Measurements from ENCODE around the gene ZFP36. TPM values are rescaled to one million over a fixed set of nuclear protein-coding genes. Genes with fewer than 3 reads are reported as not detected.
A peak's percentile ranks its signal among the peaks of the same experiment; 100 is the strongest.
"Not testable (repeated sequence)": the region's sequence is repeated elsewhere in the genome, so short reads cannot be mapped to it uniquely, and the experiment has no call there.

ZFP36 gene
- polyA plus RNA-seq, 2 donors, result 249 to 382 TPM

DNA sequence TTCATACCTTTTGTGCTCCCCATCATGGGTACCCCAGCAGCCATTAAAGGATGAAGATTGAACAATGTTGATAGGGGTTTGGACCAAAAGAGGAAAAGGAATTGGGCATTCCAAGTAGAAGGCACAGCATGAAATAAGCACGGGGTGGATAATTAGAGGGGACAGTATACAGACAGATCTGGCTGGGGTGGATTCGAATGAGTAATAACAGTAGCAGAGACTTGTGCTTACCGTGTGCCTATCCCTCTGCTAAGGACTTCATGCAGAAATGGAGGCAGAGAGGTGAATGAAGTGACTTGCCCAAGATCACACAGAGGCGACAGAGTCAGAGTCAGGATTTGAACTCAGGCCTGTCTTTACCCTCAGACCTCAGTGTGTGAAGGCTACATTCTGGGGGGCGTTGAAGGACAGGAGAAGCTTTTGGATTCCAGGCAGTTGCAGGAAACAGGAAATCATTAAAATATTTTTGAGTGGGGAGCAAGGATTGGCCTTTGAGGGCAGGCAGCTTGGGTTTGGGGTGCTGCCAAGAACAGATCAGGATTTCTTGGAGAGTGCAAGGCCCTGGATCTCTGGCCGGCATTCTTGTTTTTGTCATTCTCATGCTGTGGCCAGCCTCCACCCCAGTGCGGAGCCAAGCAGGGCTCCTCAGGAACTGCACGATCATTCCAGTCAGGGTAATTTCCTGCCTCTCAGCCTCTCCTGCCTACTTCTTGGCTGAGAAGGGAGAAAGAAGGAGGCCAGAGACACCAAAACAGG, 34.4 kb upstream of the ZFP36 start:
- WGBS, 2 donors, result 49 to 56% methylated on average over 8 of the region's 8 CpGs
- Histone ChIP-seq H3K27me3 (ENCODE audit: control insufficient read depth in 1 of 2, insufficient read depth in 2 of 2, low read length in 2 of 2) (no peaks in the 10 kb centered on the region), H3K9me3 (ENCODE audit: control insufficient read depth in 2 of 2, insufficient read depth in 1 of 2, low read depth in 1 of 2, low read length in 1 of 2) (no peaks in the 10 kb centered on the region), H3K4me3 (ENCODE audit: low read depth in 1 of 2, low read length in 2 of 2) (no peak overlapping the region), H3K4me1 (ENCODE audit: control insufficient read depth in 2 of 2, insufficient read depth in 2 of 2, low read length in 1 of 2) (peaks cover 0 to 6% of the 10 kb centered on the region in 2 donors), H3K36me3 (ENCODE audit: control insufficient read depth in 2 of 2, insufficient read depth in 2 of 2, low read length in 1 of 2) (peaks cover 14 to 40% of the 10 kb centered on the region in 2 donors), H3K27ac (ENCODE audit: low read depth in 2 of 2, low read length in 1 of 2) (peak overlapping the region; percentile 87 to 93)

DNA sequence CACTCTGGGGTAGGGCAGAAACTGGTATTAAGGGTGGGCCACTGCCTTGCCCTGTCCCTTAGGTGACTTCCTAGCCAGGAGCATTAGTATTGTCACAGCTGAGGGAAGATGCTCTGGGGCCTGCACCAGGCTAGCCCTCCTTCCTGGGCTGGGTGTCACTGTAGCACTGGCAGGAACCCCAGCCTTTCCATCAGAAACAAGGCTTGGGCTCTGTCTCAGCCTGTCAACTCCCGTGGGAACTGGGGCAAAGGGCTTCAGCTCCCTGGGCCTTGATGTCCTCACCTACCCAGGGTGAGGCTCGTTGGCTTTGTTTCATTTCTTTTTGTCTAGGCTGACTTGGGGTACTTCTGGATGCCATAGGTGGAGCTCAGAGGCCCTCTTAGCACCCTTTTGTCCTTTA, 33.7 kb upstream of the ZFP36 start:
- no peaks in the 10 kb centered on the region for H3K27me3 ChIP-seq (ENCODE audit: control insufficient read depth in 1 of 2, insufficient read depth in 2 of 2, low read length in 2 of 2)
- H3K27ac ChIP-seq (ENCODE audit: low read depth in 2 of 2, low read length in 1 of 2), result peak overlapping the region; percentile 87 to 93
- no peaks in the 10 kb centered on the region for H3K9me3 ChIP-seq (ENCODE audit: control insufficient read depth in 2 of 2, insufficient read depth in 1 of 2, low read depth in 1 of 2, low read length in 1 of 2)
- H3K4me3 ChIP-seq (ENCODE audit: low read depth in 1 of 2, low read length in 2 of 2), result no peak overlapping the region
- 46 to 53% methylated on average over 2 of the region's 2 CpGs for WGBS, 2 donors
- peaks cover 0 to 6% of the 10 kb centered on the region in 2 donors for H3K4me1 ChIP-seq (ENCODE audit: control insufficient read depth in 2 of 2, insufficient read depth in 2 of 2, low read length in 1 of 2)
- peaks cover 18 to 47% of the 10 kb centered on the region in 2 donors for H3K36me3 ChIP-seq (ENCODE audit: control insufficient read depth in 2 of 2, insufficient read depth in 2 of 2, low read length in 1 of 2)

DNA sequence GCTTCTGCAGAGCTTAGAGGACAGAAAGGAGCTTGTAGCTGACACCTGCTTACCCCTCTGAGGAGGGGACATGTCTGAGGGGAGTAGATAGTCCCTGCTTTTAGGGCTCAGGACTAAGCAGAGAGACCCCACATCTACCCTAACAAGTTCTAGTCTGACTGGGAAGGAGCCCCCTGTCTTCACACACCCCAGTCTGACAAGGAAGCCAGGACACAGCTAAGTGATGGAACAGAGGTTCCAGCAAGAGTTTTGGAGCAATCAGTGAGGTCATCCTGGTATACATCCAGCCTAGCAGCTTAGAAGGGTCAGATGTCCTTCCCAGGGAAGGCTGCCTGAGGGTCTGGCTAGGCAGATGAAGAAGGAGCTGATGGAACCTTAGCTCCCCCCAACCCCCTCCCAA, 30.7 kb upstream of the ZFP36 start:
- Histone ChIP-seq H3K4me1 (ENCODE audit: control insufficient read depth in 2 of 2, insufficient read depth in 2 of 2, low read length in 1 of 2) (peaks cover 0 to 6% of the 10 kb centered on the region in 2 donors), H3K36me3 (ENCODE audit: control insufficient read depth in 2 of 2, insufficient read depth in 2 of 2, low read length in 1 of 2) (peaks cover 20 to 58% of the 10 kb centered on the region in 2 donors), H3K4me3 (ENCODE audit: low read depth in 1 of 2, low read length in 2 of 2) (no peak overlapping the region), H3K27ac (ENCODE audit: low read depth in 2 of 2, low read length in 1 of 2) (no peak overlapping the region), H3K27me3 (ENCODE audit: control insufficient read depth in 1 of 2, insufficient read depth in 2 of 2, low read length in 2 of 2) (no peaks in the 10 kb centered on the region), H3K9me3 (ENCODE audit: control insufficient read depth in 2 of 2, insufficient read depth in 1 of 2, low read depth in 1 of 2, low read length in 1 of 2) (no peaks in the 10 kb centered on the region)

DNA sequence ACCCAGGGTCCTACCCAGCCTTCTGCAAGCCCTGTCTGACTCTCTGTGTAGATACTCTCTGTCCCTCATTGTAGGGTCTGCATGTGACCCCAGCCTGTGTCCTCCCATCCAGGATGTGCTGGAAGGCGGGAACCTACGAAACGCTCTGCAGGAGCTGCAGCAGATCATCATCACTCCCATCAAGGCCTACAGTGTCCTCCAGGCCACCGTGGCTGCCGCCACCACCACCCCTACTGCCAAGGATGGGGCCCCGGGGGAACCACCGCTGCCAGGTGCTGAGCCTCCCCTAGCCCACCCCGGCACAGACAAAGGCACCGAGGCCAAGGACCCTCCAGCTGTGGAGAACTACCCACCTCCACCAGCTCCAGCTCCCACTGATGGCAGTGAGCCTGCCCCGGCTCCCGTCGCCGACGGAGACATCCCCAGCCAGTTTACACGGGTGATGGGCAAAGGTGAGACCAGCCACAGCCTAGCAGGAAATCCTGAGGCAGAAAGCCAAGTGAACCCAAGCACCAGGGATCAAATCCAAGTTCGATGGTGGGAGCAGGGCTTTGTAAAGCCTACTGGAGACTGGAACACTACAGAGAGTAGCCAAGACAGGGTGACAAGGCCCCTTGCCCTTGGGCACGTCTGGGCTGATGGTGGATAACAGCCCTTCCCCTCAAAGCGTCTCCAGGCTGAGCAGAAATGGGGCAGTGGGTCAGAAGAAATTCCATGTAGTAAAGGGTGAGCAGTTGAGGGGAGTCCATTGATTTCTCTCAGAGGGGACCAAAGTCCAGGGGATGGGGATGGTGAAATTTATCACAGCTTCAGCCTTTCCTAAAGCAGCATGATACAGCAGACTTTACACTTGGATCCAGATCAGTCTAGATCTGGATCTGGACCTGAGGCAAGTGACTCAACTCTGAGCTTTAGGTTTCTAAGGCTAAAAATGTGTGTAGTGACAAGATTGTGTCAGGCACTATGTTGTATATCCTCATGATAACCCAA, 29.0 kb upstream of the ZFP36 start:
- Histone ChIP-seq H3K27me3 (ENCODE audit: control insufficient read depth in 1 of 2, insufficient read depth in 2 of 2, low read length in 2 of 2) (no peaks in the 10 kb centered on the region), H3K4me3 (ENCODE audit: low read depth in 1 of 2, low read length in 2 of 2) (no peak overlapping the region), H3K4me1 (ENCODE audit: control insufficient read depth in 2 of 2, insufficient read depth in 2 of 2, low read length in 1 of 2) (peaks cover 0 to 6% of the 10 kb centered on the region in 2 donors), H3K27ac (ENCODE audit: low read depth in 2 of 2, low read length in 1 of 2) (no peak overlapping the region), H3K36me3 (ENCODE audit: control insufficient read depth in 2 of 2, insufficient read depth in 2 of 2, low read length in 1 of 2) (peaks cover 23 to 64% of the 10 kb centered on the region in 2 donors), H3K9me3 (ENCODE audit: control insufficient read depth in 2 of 2, insufficient read depth in 1 of 2, low read depth in 1 of 2, low read length in 1 of 2) (no peaks in the 10 kb centered on the region)
- WGBS, 2 donors, result 86 to 87% methylated on average over 18 of the region's 18 CpGs

DNA sequence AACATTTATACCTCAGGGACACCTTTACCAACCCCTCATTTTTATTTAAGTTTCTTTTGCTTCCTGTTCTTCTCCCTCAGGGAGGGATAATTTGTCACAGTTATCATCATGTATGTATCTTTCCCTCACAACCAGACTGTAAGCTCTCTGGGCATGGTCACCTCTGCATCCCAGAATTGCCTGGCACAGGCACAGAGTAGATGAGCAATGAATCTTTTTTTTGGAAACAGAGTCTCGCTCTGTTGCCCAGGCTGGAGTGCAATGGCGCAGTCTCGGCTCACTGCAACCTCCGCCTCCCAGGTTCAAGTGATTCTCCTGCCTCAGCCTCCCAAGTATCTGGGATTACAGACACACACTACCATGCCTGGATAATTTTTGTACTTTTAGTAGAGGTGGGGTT, 27.3 kb upstream of the ZFP36 start:
- not testable (repeated sequence) for H3K27ac ChIP-seq (ENCODE audit: low read depth in 2 of 2, low read length in 1 of 2); H3K4me1 ChIP-seq (ENCODE audit: control insufficient read depth in 2 of 2, insufficient read depth in 2 of 2, low read length in 1 of 2); H3K9me3 ChIP-seq (ENCODE audit: control insufficient read depth in 2 of 2, insufficient read depth in 1 of 2, low read depth in 1 of 2, low read length in 1 of 2); H3K27me3 ChIP-seq (ENCODE audit: control insufficient read depth in 1 of 2, insufficient read depth in 2 of 2, low read length in 2 of 2); H3K4me3 ChIP-seq (ENCODE audit: low read depth in 1 of 2, low read length in 2 of 2)
- WGBS, 2 donors, result 96 to 97% methylated on average over 4 of the region's 4 CpGs
- peaks cover 27 to 73% of the 10 kb centered on the region in 2 donors for H3K36me3 ChIP-seq (ENCODE audit: control insufficient read depth in 2 of 2, insufficient read depth in 2 of 2, low read length in 1 of 2)

DNA sequence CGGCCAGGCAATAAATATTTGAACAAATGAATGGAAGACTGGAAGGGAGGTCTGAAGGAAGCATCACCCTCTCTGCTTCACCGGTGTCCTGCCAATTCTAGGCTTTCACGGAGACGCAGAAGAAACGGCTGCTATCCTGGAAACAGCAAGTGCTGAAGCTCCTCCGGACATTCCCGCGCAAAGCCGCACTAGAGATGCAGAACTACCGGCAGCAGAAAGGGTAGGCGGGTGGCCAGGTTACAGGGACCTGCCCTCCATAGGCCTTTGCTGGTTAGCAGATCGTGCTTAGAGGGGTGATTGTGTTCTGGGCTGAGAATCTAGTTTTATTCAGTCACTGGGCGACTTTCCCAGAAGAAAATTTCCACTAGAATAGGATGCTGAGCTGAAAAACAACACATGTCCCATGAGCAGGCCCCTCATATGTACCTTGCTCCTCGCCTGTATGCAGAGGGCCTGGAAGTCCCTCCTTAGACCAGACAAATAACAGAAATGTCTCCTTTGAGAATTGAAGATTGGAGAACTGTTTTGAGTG, 26.7 kb upstream of the ZFP36 start:
- 90 to 92% methylated on average over 14 of the region's 14 CpGs for WGBS, 2 donors
- Histone ChIP-seq H3K4me3 (ENCODE audit: low read depth in 1 of 2, low read length in 2 of 2) (no peak overlapping the region), H3K36me3 (ENCODE audit: control insufficient read depth in 2 of 2, insufficient read depth in 2 of 2, low read length in 1 of 2) (peaks cover 27 to 74% of the 10 kb centered on the region in 2 donors), H3K4me1 (ENCODE audit: control insufficient read depth in 2 of 2, insufficient read depth in 2 of 2, low read length in 1 of 2) (no peaks in the 10 kb centered on the region), H3K27ac (ENCODE audit: low read depth in 2 of 2, low read length in 1 of 2) (no peak overlapping the region), H3K27me3 (ENCODE audit: control insufficient read depth in 1 of 2, insufficient read depth in 2 of 2, low read length in 2 of 2) (no peaks in the 10 kb centered on the region), H3K9me3 (ENCODE audit: control insufficient read depth in 2 of 2, insufficient read depth in 1 of 2, low read depth in 1 of 2, low read length in 1 of 2) (no peaks in the 10 kb centered on the region)

DNA sequence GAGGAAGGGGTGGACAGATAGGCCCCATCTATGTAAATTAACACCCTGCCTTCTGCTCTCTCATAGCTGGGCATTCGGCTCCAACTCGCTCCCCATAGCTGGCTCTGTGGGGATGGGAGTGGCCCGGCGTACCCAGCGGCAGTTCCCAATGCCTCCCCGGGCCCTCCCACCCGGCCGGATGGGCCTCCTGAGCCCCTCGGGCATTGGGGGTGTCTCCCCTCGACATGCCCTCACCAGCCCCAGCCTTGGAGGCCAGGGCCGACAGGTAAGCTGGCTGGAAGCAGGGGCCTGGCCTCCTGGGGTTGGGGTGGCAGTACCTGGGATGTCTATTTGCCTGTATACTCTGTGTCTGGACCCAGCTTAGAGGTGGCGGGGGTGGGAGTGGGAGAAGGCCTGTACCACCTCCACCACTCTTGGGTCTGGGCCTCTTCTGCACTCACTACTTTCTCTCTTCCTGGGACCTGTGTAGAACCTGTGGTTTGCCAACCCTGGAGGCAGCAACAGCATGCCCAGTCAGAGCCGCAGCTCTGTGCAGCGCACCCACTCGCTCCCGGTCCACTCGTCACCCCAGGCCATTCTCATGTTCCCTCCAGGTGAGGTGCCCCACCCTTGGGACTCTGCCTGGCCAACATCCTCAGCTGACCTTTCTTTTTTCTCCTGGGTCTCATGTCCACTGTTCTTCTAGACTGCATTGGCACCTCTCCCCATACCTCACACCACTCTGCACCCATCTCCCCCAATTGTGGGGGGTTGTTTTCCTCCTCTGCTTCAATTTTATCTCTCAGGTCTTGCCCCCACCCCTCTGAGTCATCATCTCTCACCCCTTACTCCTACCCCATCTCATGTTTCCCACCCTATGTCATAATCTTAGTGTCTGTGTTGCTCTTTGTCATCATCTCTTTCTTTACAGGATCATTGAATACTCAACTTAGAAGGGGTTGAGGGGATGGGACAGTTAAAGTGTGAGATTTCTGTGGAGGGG, 25.8 kb upstream of the ZFP36 start:
- 88% methylated on average over 17 of the region's 17 CpGs for WGBS, 2 donors
- no peak overlapping the region for H3K4me3 ChIP-seq (ENCODE audit: low read depth in 1 of 2, low read length in 2 of 2)
- no peaks in the 10 kb centered on the region for H3K9me3 ChIP-seq (ENCODE audit: control insufficient read depth in 2 of 2, insufficient read depth in 1 of 2, low read depth in 1 of 2, low read length in 1 of 2)
- H3K4me1 ChIP-seq (ENCODE audit: control insufficient read depth in 2 of 2, insufficient read depth in 2 of 2, low read length in 1 of 2), result no peaks in the 10 kb centered on the region
- H3K27ac ChIP-seq (ENCODE audit: low read depth in 2 of 2, low read length in 1 of 2), result no peak overlapping the region
- H3K36me3 ChIP-seq (ENCODE audit: control insufficient read depth in 2 of 2, insufficient read depth in 2 of 2, low read length in 1 of 2), result peaks cover 23 to 72% of the 10 kb centered on the region in 2 donors
- H3K27me3 ChIP-seq (ENCODE audit: control insufficient read depth in 1 of 2, insufficient read depth in 2 of 2, low read length in 2 of 2), result no peaks in the 10 kb centered on the region

DNA sequence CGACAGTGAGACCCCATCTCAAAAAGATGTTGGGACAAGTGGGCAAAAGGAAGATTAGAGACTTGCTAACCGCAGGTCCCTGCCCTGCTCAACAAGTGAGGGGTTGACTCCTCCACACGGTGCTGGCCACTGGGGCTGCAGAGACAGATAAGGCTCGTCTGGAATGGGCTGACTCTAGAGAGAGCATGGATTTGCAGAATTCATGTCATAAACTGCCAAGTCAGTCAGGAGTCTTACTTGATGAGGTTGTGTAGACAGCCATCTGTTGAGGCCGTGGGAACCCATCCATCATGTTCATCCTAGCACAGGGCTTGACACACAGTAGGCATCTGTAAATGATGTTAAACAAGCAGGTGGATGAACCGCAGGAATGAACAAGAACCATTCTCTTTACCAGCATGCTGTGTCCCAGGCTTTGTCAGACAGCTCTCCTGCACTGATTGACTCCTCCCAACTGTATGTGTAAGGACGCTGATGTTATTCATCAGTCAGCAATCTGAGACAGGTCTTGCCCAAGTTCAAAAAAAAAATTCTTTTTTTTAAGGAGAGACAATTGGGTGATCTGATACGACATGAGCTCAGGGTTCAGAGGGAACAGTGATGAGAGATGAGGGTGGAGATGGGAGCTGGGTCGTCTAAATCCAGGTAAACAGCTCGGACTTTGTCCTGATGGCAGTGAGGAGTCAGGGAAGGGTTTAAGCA, 24.6 kb upstream of the ZFP36 start:
- H3K4me3 ChIP-seq (ENCODE audit: low read depth in 1 of 2, low read length in 2 of 2), result no peak overlapping the region
- H3K4me1 ChIP-seq (ENCODE audit: control insufficient read depth in 2 of 2, insufficient read depth in 2 of 2, low read length in 1 of 2), result no peaks in the 10 kb centered on the region
- H3K27me3 ChIP-seq (ENCODE audit: control insufficient read depth in 1 of 2, insufficient read depth in 2 of 2, low read length in 2 of 2), result no peaks in the 10 kb centered on the region
- H3K9me3 ChIP-seq (ENCODE audit: control insufficient read depth in 2 of 2, insufficient read depth in 1 of 2, low read depth in 1 of 2, low read length in 1 of 2), result no peaks in the 10 kb centered on the region
- 75 to 77% methylated on average over 10 of the region's 10 CpGs for WGBS, 2 donors
- peaks cover 23 to 74% of the 10 kb centered on the region in 2 donors for H3K36me3 ChIP-seq (ENCODE audit: control insufficient read depth in 2 of 2, insufficient read depth in 2 of 2, low read length in 1 of 2)
- H3K27ac ChIP-seq (ENCODE audit: low read depth in 2 of 2, low read length in 1 of 2), result no peak overlapping the region
